Measurements from ENCODE around the gene MLH3. TPM values are rescaled to one million over a fixed set of nuclear protein-coding genes. Genes with fewer than 3 reads are reported as not detected.

The MLH3 gene
- total and polyA plus RNA-seq, 2 experiments from 2014 or later, result 10.7 to 14.7 TPM

GRCh38 chr14:74974364-74975058, 76.8 kb downstream of the MLH3 start:
- H3K27ac Mint-ChIP-seq, result peak overlapping the region; percentile 13; the same call in 1 of the 2 replicates
- H3K27me3 ChIP-seq (ENCODE audit: insufficient read depth), result no peaks in the 10 kb centered on the region
- H3K79me2 ChIP-seq (replicated peaks; ENCODE audit: insufficient read depth), result no peaks in the 10 kb centered on the region
- H3K4me1 Mint-ChIP-seq, result peaks cover 28% of the 10 kb centered on the region
- H3K4me3 Mint-ChIP-seq, result peak overlapping the region; percentile 5; the same call in 1 of the 3 replicates
- ATAC-seq, result peak; percentile 39
- no peaks in the 10 kb centered on the region for H3F3A ChIP-seq (replicated peaks; ENCODE audit: low read depth)
- no peaks in the 10 kb centered on the region for H3K9me3 Mint-ChIP-seq
- peaks cover 5% of the 10 kb centered on the region for H3K27me3 Mint-ChIP-seq (ENCODE audit: insufficient read depth, low read depth, poor library complexity)
- H3K27ac ChIP-seq (ENCODE audit: low read depth), result no peak overlapping the region
- H3K4me1 ChIP-seq (ENCODE audit: insufficient read depth), result peaks cover 22% of the 10 kb centered on the region
- no peaks in the 10 kb centered on the region for H3K36me3 Mint-ChIP-seq (ENCODE audit: low read depth)
- no peaks in the 10 kb centered on the region for H3K9me2 ChIP-seq (ENCODE audit: insufficient read depth)
- TF ChIP-seq NANOG (IDR thresholded peaks at IDR 0.05; ENCODE audit: borderline replicate concordance), result no peak
- no peak for TF ChIP-seq JUNB (IDR thresholded peaks at IDR 0.05; ENCODE audit: unreplicated experiment)
- TF ChIP-seq CTCF (conservative IDR thresholded peaks at IDR 0.05; ENCODE audit: low read depth in 2 of 2), result no peak
- no peak for TF ChIP-seq ZNF114 (CRISPR knock-in tag; IDR thresholded peaks at IDR 0.05)
- 0 out of 2 replicates have a peak overlapping the region, but pooled peaks have one; percentile 38 for H3K4me2 ChIP-seq
- no peak overlapping the region for H3K4me3 ChIP-seq
- no peaks in the 10 kb centered on the region for H4K20me1 ChIP-seq (replicated peaks; ENCODE audit: insufficient read depth)
- DNase-seq (ENCODE audit: low spot score), result peak; percentile 76
- peak overlapping the region; percentile 48 for H2AFZ ChIP-seq
- no peaks in the 10 kb centered on the region for H3K36me3 ChIP-seq (ENCODE audit: insufficient read depth)

- H3K27ac ChIP-seq (ENCODE audit: low read depth), result no peak overlapping the region
- H3K4me1 ChIP-seq (ENCODE audit: insufficient read depth), result peaks cover 17% of the 10 kb centered on the region; the same call in 1 of the 2 replicates
- no peaks in the 10 kb centered on the region for H4K20me1 ChIP-seq (replicated peaks; ENCODE audit: insufficient read depth)
- no peaks in the 10 kb centered on the region for H3K36me3 Mint-ChIP-seq (ENCODE audit: low read depth)
- ATAC-seq, result peak; percentile 34
- H3K4me1 Mint-ChIP-seq, result peaks cover 23% of the 10 kb centered on the region
- H3K27ac Mint-ChIP-seq, result peak overlapping the region; percentile 13; the same call in 1 of the 2 replicates
- peaks cover 5% of the 10 kb centered on the region for H3K27me3 Mint-ChIP-seq (ENCODE audit: insufficient read depth, low read depth, poor library complexity)
- no peak for TF ChIP-seq CREB1 (CRISPR knock-in tag; IDR thresholded peaks at IDR 0.05; ENCODE audit: low read depth)
- no peak for TF ChIP-seq ZNF331 (CRISPR knock-in tag; IDR thresholded peaks at IDR 0.05; ENCODE audit: low read depth)
- no peak for TF ChIP-seq NANOG (IDR thresholded peaks at IDR 0.05; ENCODE audit: borderline replicate concordance)
- TF ChIP-seq POLR2AphosphoS5 (IDR thresholded peaks at IDR 0.05; ENCODE audit: low read depth), result no peak
- TF ChIP-seq EZH2 (IDR thresholded peaks at IDR 0.05; ENCODE audit: low read depth, unreplicated experiment), result no peak
- TF ChIP-seq, protein P1, sequence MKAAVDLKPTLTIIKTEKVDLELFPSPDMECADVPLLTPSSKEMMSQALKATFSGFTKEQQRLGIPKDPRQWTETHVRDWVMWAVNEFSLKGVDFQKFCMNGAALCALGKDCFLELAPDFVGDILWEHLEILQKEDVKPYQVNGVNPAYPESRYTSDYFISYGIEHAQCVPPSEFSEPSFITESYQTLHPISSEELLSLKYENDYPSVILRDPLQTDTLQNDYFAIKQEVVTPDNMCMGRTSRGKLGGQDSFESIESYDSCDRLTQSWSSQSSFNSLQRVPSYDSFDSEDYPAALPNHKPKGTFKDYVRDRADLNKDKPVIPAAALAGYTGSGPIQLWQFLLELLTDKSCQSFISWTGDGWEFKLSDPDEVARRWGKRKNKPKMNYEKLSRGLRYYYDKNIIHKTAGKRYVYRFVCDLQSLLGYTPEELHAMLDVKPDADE (IDR thresholded peaks at IDR 0.05), result no peak
- TF ChIP-seq EZH2phosphoT487 (IDR thresholded peaks at IDR 0.05; ENCODE audit: unreplicated experiment), result no peak
- no peak for TF ChIP-seq JUNB (IDR thresholded peaks at IDR 0.05; ENCODE audit: unreplicated experiment)
- no peak for TF ChIP-seq CTCF (conservative IDR thresholded peaks at IDR 0.05; ENCODE audit: low read depth in 2 of 2)
- no peaks in the 10 kb centered on the region for H3K9me3 Mint-ChIP-seq
- no peak overlapping the region for H3K4me3 ChIP-seq
- 0 out of 2 replicates have a peak overlapping the region, but pooled peaks have one; percentile 38 for H3K4me2 ChIP-seq
- peak overlapping the region; percentile 5; the same call in 1 of the 3 replicates for H3K4me3 Mint-ChIP-seq
- H3F3A ChIP-seq (replicated peaks; ENCODE audit: low read depth), result no peaks in the 10 kb centered on the region
- no peaks in the 10 kb centered on the region for H3K36me3 ChIP-seq (ENCODE audit: insufficient read depth)
- no peak for DNase-seq (ENCODE audit: low spot score)
- H3K27me3 ChIP-seq (ENCODE audit: insufficient read depth), result no peaks in the 10 kb centered on the region
- no peaks in the 10 kb centered on the region for H3K9me2 ChIP-seq (ENCODE audit: insufficient read depth)
- no peaks in the 10 kb centered on the region for H3K79me2 ChIP-seq (replicated peaks; ENCODE audit: insufficient read depth)
- peak overlapping the region; percentile 48 for H2AFZ ChIP-seq
These were observed 77.3 kb downstream of the MLH3 start for GRCh38 chr14:74973905-74974363.
